HG02623 (cell line): ENCODE data around the gene RGS16.
"Not testable (repeated sequence)": the region's sequence is repeated elsewhere in the genome, so short reads cannot be mapped to it uniquely, and the experiment has no call there.

Source experiments
- ATAC-seq: cut with Tn5 transposase; IDR thresholded peaks from one replicate; pipeline ENCODE4 v1.9.1; 2021; ENCODE audit warnings: moderate library complexity; ENCODE audit not compliant: unreplicated experiment

Gene RGS16

GRCh38 chr1:182604175-182605164 is at the start of gene RGS16:
TSS of gene RGS16 (minus strand) at chr1:182604389. CDS start at chr1:182604259, 130 bp downstream.
- peak; percentile 85 for ATAC-seq

GRCh38 chr1:182653986-182654385 is 49.8 kb upstream of the RGS16 start:
- no peak for ATAC-seq

GRCh38 chr1:182652933-182653332 is 48.7 kb upstream of the RGS16 start:
- no peak for ATAC-seq

- ATAC-seq: no peak
These were observed 47.1 kb upstream of the RGS16 start for GRCh38 chr1:182651339-182651724.

GRCh38 chr1:182650678-182651338 is 46.6 kb upstream of the RGS16 start:
- ATAC-seq: no peak

- no peak for ATAC-seq
These were observed 44.9 kb upstream of the RGS16 start for GRCh38 chr1:182649041-182649440.

- ATAC-seq: no peak
These were observed 42.5 kb upstream of the RGS16 start for GRCh38 chr1:182646739-182647138.

GRCh38 chr1:182644886-182645285 is 40.7 kb upstream of the RGS16 start:
- ATAC-seq: no peak

- ATAC-seq: no peak
These were observed 39.5 kb upstream of the RGS16 start for GRCh38 chr1:182643699-182644098.

- no peak for ATAC-seq
These were observed 38.3 kb upstream of the RGS16 start for GRCh38 chr1:182642461-182642860.

GRCh38 chr1:182641561-182641960 is 37.4 kb upstream of the RGS16 start:
- ATAC-seq: no peak

- ATAC-seq: no peak
These were observed 35.1 kb upstream of the RGS16 start for GRCh38 chr1:182639330-182639729.

GRCh38 chr1:182637769-182638168 is 33.6 kb upstream of the RGS16 start:
- ATAC-seq: no peak

- ATAC-seq: no peak
These were observed 31.7 kb upstream of the RGS16 start for GRCh38 chr1:182635871-182636270.

- ATAC-seq: no peak
These were observed 30.3 kb upstream of the RGS16 start for GRCh38 chr1:182634306-182635072.

GRCh38 chr1:182633657-182634281 is 29.6 kb upstream of the RGS16 start:
- no peak for ATAC-seq

GRCh38 chr1:182633031-182633430 is 28.8 kb upstream of the RGS16 start:
- ATAC-seq: no peak

- not testable (repeated sequence) for ATAC-seq
These were observed 28.3 kb upstream of the RGS16 start for GRCh38 chr1:182632441-182632857.

- no peak for ATAC-seq
These were observed 27.8 kb upstream of the RGS16 start for GRCh38 chr1:182631954-182632353.

GRCh38 chr1:182631053-182631677 is 27.0 kb upstream of the RGS16 start:
- no peak for ATAC-seq
